Colonic mucosa (tissue), 4 donors: Measurements from ENCODE around the gene CMC2. TPM values are rescaled to one million over a fixed set of nuclear protein-coding genes. Genes with fewer than 3 reads are reported as not detected.

Experiments used
- DNase-seq: peaks from one replicate; pipeline ENCODE4 v3.0.0-alpha.2; 2020
- H3K27ac ChIP-seq: fragments of 200-600 bp; one replicate; pipeline ENCODE4 v1.8.0; 2021
- H3K27me3 ChIP-seq: fragments of 200-600 bp; one replicate; pipeline ENCODE4 v1.8.0; 2021
- H3K36me3 ChIP-seq: fragments of 200-600 bp; one replicate; pipeline ENCODE4 v1.8.0; 2021
- H3K4me1 ChIP-seq: fragments of 200-600 bp; one replicate; pipeline ENCODE4 v1.8.0; 2021; ENCODE audit warnings: mild to moderate bottlenecking
- H3K4me3 ChIP-seq: fragments of 200-600 bp; one replicate; pipeline ENCODE4 v1.8.0; 2021
- H3K9ac ChIP-seq, 2 donors: one replicate each; pipeline ENCODE4 v1.7.0; 2013; ENCODE audit warnings: control low read depth in 2 of 2, low read depth in 2 of 2, low read length in 2 of 2
- H3K9me3 ChIP-seq: fragments of 200-600 bp; one replicate; pipeline ENCODE4 v1.8.0; 2021
- intact Hi-C: fragments of 100-400 bp; cut with DNase I; formaldehyde crosslinking; loops from one replicate; pipeline ENCODE4 v1.14.1; 2022
- total RNA-seq, 2 donors: library from RNA; stranded (reverse); fragmentation: NEBNext Ultra II Directional in 1 of 2; extraction: Animal tissue kit (Norgen Biotek cat#: 25700) in 1 of 2; gene quantifications; one replicate each; pipeline ENCODE4 v1.2.1, GENCODE V29; 2021
- TF ChIP-seq, protein P1 (sequence below): fragments of 200-600 bp; IDR thresholded peaks from one replicate; pipeline ENCODE4 v1.8.0; 2022; ENCODE audit warnings: antibody characterized with exemption, mild to moderate bottlenecking
- donor health status: healthy.
- donor health status: DM: no; HTN: no; CAD: no.
- donor health status: DM: no; HTN: no; CAD: no.

The CMC2 gene
- total RNA-seq = 10 to 100 TPM; 59.4 to 81.6 TPM

DNA sequence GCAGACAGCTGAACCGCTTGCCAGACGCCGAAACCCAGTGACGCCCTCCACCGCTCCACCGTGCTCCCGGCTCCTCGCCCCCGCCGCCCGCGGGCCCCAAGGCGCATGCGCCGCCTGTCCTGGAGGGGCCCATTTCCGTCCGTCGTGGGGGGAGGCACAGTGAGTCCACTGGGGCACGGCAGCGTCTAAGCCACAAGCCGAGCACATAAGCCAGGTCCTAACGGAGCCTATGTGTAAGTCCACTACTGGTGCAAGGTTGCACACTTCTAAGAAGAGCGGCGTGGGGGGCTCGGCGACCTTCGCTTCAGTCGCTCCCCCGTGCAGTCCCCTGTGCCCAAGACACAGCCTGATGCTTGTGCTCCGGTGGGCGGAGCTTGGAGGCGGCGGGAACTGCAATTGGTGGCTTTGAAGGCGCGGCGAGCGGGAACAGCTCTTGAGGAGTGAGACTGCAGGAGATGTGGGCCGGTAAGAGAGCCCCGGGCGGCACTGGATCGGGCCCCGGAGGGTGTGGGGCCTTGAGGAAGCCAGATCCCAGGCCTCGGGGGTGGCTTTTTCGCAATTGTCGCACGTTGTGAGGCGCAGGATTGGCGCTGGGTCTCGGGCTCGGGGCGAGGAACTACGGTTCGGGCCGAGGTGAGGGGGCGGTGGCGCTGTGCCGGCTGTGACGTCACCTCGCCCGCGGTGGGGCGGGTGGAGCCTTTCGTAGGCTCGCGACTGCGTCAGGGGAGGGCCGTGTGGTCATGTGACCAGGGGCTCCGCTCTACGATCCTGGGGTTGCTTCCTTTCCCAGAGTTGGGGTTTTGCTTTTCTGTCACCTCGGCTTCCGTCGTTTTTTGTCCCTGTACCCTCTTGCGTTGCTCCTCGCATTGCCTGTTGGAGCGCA lies at the start of gene CMC2, which contains the start of gene CENPN:
Gene CMC2 (minus strand): TSS at position 73 of the 883 bp plus-strand sequence. CDS start 9,491 bp downstream, outside the sequence.
Gene CENPN (plus strand): TSS at position 402 of the 883 bp plus-strand sequence. CDS start 4,726 bp downstream, outside the sequence.
- H3K4me3 ChIP-seq = peak within 1 kb of the TSS; percentile 79
- no peaks in the 10 kb centered on the region for H3K27me3 ChIP-seq
- DNase-seq = peak; percentile 98
- H3K4me1 ChIP-seq = peaks cover 5% of the 10 kb centered on the region
- TF ChIP-seq, protein P1, sequence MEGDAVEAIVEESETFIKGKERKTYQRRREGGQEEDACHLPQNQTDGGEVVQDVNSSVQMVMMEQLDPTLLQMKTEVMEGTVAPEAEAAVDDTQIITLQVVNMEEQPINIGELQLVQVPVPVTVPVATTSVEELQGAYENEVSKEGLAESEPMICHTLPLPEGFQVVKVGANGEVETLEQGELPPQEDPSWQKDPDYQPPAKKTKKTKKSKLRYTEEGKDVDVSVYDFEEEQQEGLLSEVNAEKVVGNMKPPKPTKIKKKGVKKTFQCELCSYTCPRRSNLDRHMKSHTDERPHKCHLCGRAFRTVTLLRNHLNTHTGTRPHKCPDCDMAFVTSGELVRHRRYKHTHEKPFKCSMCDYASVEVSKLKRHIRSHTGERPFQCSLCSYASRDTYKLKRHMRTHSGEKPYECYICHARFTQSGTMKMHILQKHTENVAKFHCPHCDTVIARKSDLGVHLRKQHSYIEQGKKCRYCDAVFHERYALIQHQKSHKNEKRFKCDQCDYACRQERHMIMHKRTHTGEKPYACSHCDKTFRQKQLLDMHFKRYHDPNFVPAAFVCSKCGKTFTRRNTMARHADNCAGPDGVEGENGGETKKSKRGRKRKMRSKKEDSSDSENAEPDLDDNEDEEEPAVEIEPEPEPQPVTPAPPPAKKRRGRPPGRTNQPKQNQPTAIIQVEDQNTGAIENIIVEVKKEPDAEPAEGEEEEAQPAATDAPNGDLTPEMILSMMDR = no peak
- no peaks in the 10 kb centered on the region for H3K36me3 ChIP-seq
- no peaks in the 10 kb centered on the region for H3K9me3 ChIP-seq
- H3K9ac ChIP-seq = peak within 1 kb of the TSS; percentile 95 to 96
- intact Hi-C loops = no loop called here
- H3K27ac ChIP-seq = peak within 1 kb of the TSS; percentile 92

DNA sequence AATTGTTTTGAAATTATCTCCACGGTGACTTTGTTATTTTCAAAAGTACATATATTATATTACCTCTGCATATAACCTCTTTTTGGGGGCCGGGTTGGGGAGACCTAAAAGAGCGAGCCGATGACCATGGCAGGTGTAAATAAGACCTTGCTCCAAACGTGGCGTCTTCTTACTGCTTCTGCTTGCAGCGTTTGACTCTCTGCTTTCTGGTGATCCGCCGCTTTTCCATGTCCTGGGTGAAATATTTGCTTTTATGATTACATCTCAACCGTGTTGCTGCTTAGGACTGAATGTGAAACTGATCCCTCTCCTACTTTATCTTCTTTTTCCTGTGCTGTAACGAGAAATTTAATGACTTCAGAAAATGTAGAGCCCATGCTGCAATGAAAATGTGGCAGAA lies 47.1 kb upstream of the CMC2 start:
- no peaks in the 10 kb centered on the region for H3K9me3 ChIP-seq
- TF ChIP-seq, protein P1 = no peak
- no peak overlapping the region for H3K27ac ChIP-seq
- no peak overlapping the region for H3K4me3 ChIP-seq
- no peaks in the 10 kb centered on the region for H3K4me1 ChIP-seq
- no peak for DNase-seq
- intact Hi-C loops = no loop called here
- H3K9ac ChIP-seq = no peak overlapping the region
- no peaks in the 10 kb centered on the region for H3K27me3 ChIP-seq
- no peaks in the 10 kb centered on the region for H3K36me3 ChIP-seq

DNA sequence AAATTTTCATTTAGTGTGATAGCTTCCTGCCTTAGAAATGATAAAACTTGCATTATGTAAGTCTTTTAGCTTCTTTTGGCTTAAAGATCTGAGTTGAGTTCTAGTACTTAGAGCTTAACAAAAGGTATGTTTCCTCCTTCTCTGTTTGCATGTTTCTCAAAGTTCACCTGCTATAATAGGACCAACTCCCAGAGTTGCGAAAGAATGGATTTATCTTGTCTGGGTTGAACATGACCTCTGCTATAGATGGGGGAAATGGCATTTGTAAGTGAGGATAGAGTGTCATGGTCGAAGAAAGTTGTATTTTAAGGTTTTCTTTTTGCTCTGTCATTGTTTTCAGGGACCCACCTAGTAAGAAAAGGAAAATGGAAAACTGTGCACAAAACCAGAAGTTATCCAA lies 36.1 kb upstream of the CMC2 start:
- H3K27ac ChIP-seq = no peak overlapping the region
- no peaks in the 10 kb centered on the region for H3K27me3 ChIP-seq
- TF ChIP-seq, protein P1 = no peak
- H3K9me3 ChIP-seq = no peaks in the 10 kb centered on the region
- H3K36me3 ChIP-seq = peaks cover 7% of the 10 kb centered on the region
- H3K4me3 ChIP-seq = no peak overlapping the region
- no peak for DNase-seq
- intact Hi-C loops = no loop called here
- H3K4me1 ChIP-seq = no peaks in the 10 kb centered on the region
- H3K9ac ChIP-seq = no peak overlapping the region

DNA sequence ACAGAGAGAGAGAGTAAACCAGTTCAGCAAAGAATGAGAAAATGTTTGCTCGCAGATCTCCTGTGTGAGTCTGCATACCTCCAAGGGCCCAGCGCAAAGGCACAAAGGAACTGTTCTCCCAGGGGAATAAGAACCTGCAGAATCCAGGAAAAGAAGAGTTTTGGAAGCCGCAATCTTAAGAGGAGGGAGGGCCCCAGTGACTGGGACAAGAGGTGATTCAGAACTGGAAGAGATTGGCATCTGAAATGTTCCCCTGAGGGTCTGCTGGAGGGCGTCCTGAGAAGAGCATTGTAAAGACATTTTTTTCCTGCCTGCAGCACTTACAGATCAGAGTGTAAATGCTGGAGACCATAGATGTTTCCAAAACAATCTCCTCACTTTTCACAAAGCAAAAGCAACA lies 35.0 kb upstream of the CMC2 start:
- Histone ChIP-seq H3K27ac (no peak overlapping the region), H3K4me3 (no peak overlapping the region), H3K27me3 (no peaks in the 10 kb centered on the region), H3K9me3 (no peaks in the 10 kb centered on the region), H3K9ac (no peak overlapping the region), H3K36me3 (peaks cover 7% of the 10 kb centered on the region), H3K4me1 (no peaks in the 10 kb centered on the region)
- TF ChIP-seq, protein P1 = no peak
- intact Hi-C loops = no loop called here
- no peak for DNase-seq

DNA sequence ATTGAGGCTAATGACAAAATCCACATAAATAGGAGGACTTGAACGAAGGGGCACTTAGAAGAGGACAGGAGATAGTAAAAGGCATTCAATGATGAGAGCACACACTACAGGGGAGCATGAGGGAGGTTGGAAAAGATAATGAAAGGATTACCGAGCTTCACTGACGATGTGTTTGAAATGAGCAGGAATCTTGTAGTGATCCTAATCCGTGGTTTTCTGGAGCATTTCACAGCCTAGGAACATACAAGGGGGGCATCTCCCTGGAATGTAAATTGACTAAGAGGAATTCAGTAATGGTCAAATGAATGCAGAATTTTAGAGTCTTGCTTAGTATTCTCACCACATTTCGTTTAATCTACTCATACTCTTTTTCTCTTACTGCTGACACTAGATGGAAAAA lies 34.2 kb upstream of the CMC2 start:
- H3K9ac ChIP-seq = no peak overlapping the region
- no peaks in the 10 kb centered on the region for H3K9me3 ChIP-seq
- TF ChIP-seq, protein P1 = no peak
- H3K4me1 ChIP-seq = no peaks in the 10 kb centered on the region
- peaks cover 7% of the 10 kb centered on the region for H3K36me3 ChIP-seq
- no peak overlapping the region for H3K4me3 ChIP-seq
- H3K27me3 ChIP-seq = no peaks in the 10 kb centered on the region
- no peak for DNase-seq
- intact Hi-C loops = no loop called here
- H3K27ac ChIP-seq = no peak overlapping the region
